Neutrophil (primary cell): ENCODE measurements around the gene ZC3H4.

Experiments used
- H3K27ac ChIP-seq: fragments of 200-600 bp; sonication (generic); 2 replicates; pipeline ENCODE4 v1.5.1; 2016; ENCODE audit warnings: mild to moderate bottlenecking, moderate library complexity
- H3K27me3 ChIP-seq: fragments of 200-600 bp; sonication (generic); 2 replicates; pipeline ENCODE4 v1.6.0; 2016; ENCODE audit warnings: mild to moderate bottlenecking
- H3K36me3 ChIP-seq: fragments of 200-600 bp; sonication (generic); 2 replicates; pipeline ENCODE4 v1.5.1; 2017
- H3K4me1 ChIP-seq, 2 experiments: fragments of 200-600 bp in 1 of 2; sonication (generic) in 1 of 2; 1 replicate in 1 of 2; 2 replicates in 1 of 2; pipeline versions ENCODE4 v1.5.1 to v1.6.1; 2013 to 2016; ENCODE audit warnings: low read depth in 1 of 2, low read length in 1 of 2, mild to moderate bottlenecking in 1 of 2, moderate library complexity in 1 of 2; ENCODE audit not compliant: control insufficient read depth in 1 of 2, insufficient read depth in 1 of 2
- H3K4me3 ChIP-seq, 2 experiments: fragments of 200-600 bp in 1 of 2; sonication (generic) in 1 of 2; 1 replicate in 1 of 2; 2 replicates in 1 of 2; pipeline ENCODE4 v1.5.1; 2013 to 2016; ENCODE audit warnings: low read depth in 1 of 2, low read length in 1 of 2, mild to moderate bottlenecking in 1 of 2, moderate library complexity in 1 of 2
- H3K9me3 ChIP-seq: fragments of 200-600 bp; sonication (generic); 2 replicates; pipeline ENCODE4 v1.5.1; 2016
- CTCF ChIP-seq: fragments of 200-600 bp; sonication (generic); IDR thresholded peaks from 2 replicates; pipeline ENCODE4 v1.5.1; 2016; ENCODE audit warnings: antibody characterized with exemption

Gene ZC3H4

GRCh38 chr19:47098608-47099007 is 15.0 kb downstream of the ZC3H4 start:
- no peak for TF ChIP-seq CTCF
- Histone ChIP-seq H3K9me3 (no peaks in the 10 kb centered on the region), H3K27ac (no peak overlapping the region), H3K36me3 (peaks cover 6% of the 10 kb centered on the region), H3K4me3 (no peak overlapping the region), H3K27me3 (no peaks in the 10 kb centered on the region), H3K4me1 (peaks cover 22 to 23% of the 10 kb centered on the region in 2 experiments)

DNA sequence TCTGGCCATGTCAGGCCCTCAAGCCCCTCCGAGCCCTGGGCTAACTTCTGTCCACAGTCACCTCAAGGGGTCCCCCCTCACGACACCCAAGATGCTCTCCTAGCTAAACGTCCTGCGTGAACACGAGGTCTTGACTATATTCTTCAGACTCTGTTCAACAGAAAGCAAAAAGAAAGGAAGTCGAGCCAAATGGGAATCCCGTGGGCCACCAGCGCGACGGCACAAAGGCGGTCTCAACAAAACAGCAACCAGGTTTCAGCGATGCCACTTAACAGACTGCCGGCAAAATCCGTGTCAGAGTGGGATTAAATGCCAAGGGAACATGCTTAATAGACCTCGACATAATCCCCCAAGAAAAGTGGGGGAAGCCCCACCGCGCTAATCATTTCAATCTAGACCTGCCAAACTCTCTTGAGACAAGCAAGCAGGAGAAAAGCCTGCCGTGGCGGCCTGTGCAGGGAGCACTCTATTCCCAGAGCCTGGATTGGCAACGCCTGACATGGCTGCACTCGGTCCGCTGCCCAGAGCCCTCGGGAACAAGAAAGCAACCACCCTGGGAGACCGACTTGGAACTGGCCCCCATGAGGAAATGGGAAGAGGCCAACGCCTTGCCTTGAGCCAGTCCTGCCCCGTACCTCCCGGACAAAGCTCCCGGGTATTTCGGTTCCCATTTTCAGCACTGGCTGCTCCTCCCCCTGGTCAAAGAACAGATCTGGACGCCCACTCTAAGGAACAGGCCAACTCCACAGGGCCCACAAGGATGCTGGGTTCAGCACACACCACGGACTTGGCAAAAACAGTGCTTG is 16.0 kb downstream of the ZC3H4 start:
- Histone ChIP-seq H3K36me3 (peaks cover 14% of the 10 kb centered on the region), H3K27me3 (no peaks in the 10 kb centered on the region), H3K4me1 (peaks cover 22 to 23% of the 10 kb centered on the region in 2 experiments), H3K4me3 (no peak overlapping the region), H3K27ac (peak overlapping the region; percentile 85), H3K9me3 (no peaks in the 10 kb centered on the region)
- no peak for TF ChIP-seq CTCF

DNA sequence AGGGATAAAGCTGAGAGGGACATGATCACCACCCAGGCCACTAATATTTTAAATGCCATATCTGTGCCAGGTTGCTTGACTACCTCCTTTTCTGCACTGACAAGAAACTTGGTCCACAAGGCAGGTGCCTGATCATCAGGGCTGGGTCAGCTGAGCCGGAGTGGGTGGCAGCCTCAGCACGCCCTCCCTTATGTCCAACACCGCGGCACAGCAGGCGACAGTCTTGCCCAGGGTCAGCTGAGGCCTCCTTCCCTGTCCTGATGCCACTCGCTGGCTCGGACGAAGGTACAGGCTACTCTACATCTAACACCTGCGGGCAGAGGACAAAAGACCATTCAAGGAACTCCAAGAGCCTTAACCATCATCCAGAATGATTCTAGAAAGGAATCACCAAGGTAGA is 16.9 kb downstream of the ZC3H4 start:
- no peak for TF ChIP-seq CTCF
- no peaks in the 10 kb centered on the region for H3K27me3 ChIP-seq
- peak overlapping the region; percentile 85 for H3K27ac ChIP-seq
- no peak overlapping the region for H3K4me3 ChIP-seq
- H3K36me3 ChIP-seq: peaks cover 23% of the 10 kb centered on the region
- no peaks in the 10 kb centered on the region for H3K9me3 ChIP-seq
- H3K4me1 ChIP-seq: peaks cover 22 to 23% of the 10 kb centered on the region in 2 experiments

DNA sequence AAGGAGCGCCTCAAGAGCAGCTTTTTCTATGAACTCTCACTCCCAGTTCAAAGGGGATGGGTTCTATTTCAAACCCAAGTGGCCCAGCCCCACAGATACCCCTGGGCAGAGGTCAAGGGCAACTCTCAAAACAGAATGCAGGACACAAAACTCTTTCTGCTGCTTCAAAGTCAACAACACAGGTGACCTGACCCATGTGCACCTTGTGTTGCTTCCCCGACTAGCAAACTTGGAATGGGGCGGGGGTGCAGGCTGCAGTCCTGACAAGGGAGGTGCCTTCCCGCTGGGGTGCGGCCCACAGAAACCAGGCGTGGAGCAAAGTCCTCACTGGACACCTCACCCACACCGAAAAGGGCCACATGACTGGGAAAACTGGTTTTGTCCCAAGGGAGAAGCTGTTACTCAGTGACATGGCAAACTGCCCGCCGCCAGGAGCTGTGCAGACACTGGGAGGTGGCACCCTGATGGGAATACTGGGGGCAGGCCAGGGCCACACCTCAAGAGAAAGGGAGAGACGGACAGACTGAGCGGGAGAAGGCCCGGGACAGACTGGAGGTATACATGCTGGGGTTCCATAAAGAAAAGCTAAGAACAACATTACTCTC is 17.4 kb downstream of the ZC3H4 start:
- TF ChIP-seq CTCF: no peak
- peaks cover 26% of the 10 kb centered on the region for H3K36me3 ChIP-seq
- no peaks in the 10 kb centered on the region for H3K9me3 ChIP-seq
- peak overlapping the region; percentile 85 for H3K27ac ChIP-seq
- H3K4me1 ChIP-seq: peaks cover 22 to 23% of the 10 kb centered on the region in 2 experiments
- no peak overlapping the region for H3K4me3 ChIP-seq
- H3K27me3 ChIP-seq: no peaks in the 10 kb centered on the region

DNA sequence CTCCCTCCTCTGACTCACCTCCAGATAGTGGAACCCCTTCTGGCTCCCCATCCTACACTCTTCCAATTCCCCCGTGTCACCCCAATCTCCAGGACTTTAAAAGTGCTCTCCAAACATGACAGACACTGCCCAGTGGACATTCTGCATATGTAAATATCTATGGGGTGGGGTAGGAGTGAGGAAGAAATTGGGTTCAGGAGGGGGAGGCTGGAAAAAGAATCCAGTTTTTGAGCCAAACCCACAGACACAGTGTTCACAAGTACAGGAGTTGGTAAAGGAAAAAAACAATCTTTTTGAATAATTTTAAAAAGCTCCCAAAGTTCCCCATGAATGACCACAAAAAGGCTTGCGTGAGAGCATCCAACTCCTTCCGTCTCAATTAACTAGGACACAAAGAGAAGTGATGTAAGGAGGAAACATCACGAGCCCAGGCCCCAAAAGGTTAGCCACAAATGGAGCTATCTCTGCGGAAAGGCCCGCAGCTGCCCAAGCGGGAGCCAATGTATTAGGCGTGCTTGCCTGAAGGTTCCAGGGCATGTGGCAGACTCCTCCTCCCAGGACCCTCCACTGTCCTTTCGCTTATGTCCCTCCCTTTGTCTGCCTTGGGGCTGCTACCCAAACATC is 18.0 kb downstream of the ZC3H4 start:
- Histone ChIP-seq H3K27me3 (no peaks in the 10 kb centered on the region), H3K9me3 (no peaks in the 10 kb centered on the region), H3K4me3 (no peak overlapping the region), H3K4me1 (peaks cover 22 to 23% of the 10 kb centered on the region in 2 experiments), H3K36me3 (peaks cover 32% of the 10 kb centered on the region), H3K27ac (peak overlapping the region; percentile 85)
- no peak for TF ChIP-seq CTCF
